GM23248 (cell line): ENCODE results near the gene KIN. TPM values are rescaled to one million over a fixed set of nuclear protein-coding genes. Genes with fewer than 3 reads are reported as not detected.

Experiments used
- DNase-seq: peaks from one replicate; pipeline ENCODE4 v3.0.0-alpha.2; 2015
- H2AFZ ChIP-seq: fragments of 200-600 bp; sonication (generic); 2 replicates; pipeline ENCODE4 v1.6.1; 2016; ENCODE audit warnings: antibody characterized with exemption
- H3F3A ChIP-seq: fragments of 200-600 bp; sonication (generic); 2 replicates; pipeline ENCODE4 v1.6.1; 2016; ENCODE audit warnings: mild to moderate bottlenecking, antibody characterized with exemption, mixed run types; ENCODE audit not compliant: insufficient read depth
- H3K27ac ChIP-seq: fragments of 200-600 bp; sonication (generic); 2 replicates; pipeline ENCODE4 v1.5.1; 2016; ENCODE audit warnings: mild to moderate bottlenecking
- H3K27me3 ChIP-seq: fragments of 200-600 bp; sonication (generic); replicated peaks from 2 replicates; pipeline ENCODE4 v1.6.1; 2016; ENCODE audit warnings: mild to moderate bottlenecking; ENCODE audit not compliant: insufficient read depth
- H3K36me3 ChIP-seq: fragments of 200-600 bp; sonication (generic); 2 replicates; pipeline ENCODE4 v1.6.1; 2016; ENCODE audit warnings: low read depth, mild to moderate bottlenecking
- H3K4me1 ChIP-seq: fragments of 200-600 bp; sonication (generic); 2 replicates; pipeline ENCODE4 v1.6.1; 2016; ENCODE audit warnings: mild to moderate bottlenecking; ENCODE audit not compliant: insufficient read depth
- H3K4me2 ChIP-seq: fragments of 200-600 bp; sonication (generic); one replicate; pipeline ENCODE4 v1.6.1; 2016; ENCODE audit warnings: mild to moderate bottlenecking; ENCODE audit not compliant: unreplicated experiment
- H3K4me3 ChIP-seq: fragments of 200-600 bp; sonication (generic); 2 replicates; pipeline ENCODE4 v1.5.1; 2016; ENCODE audit warnings: mild to moderate bottlenecking
- H3K79me2 ChIP-seq: fragments of 200-600 bp; sonication (generic); 2 replicates; pipeline ENCODE4 v1.6.1; 2016; ENCODE audit warnings: mild to moderate bottlenecking; ENCODE audit not compliant: insufficient read depth
- H3K9ac ChIP-seq: fragments of 200-600 bp; sonication (generic); 2 replicates; pipeline ENCODE4 v1.6.1; 2016; ENCODE audit warnings: mild to moderate bottlenecking
- H3K9me2 ChIP-seq: fragments of 200-600 bp; sonication (generic); 2 replicates; pipeline ENCODE4 v1.6.1; 2016; ENCODE audit warnings: mixed run types, mild to moderate bottlenecking, moderate library complexity; ENCODE audit not compliant: insufficient read depth
- H3K9me3 ChIP-seq: fragments of 200-600 bp; sonication (generic); one replicate; pipeline ENCODE4 v1.6.1; 2017; ENCODE audit warnings: low read depth
- H4K20me1 ChIP-seq: fragments of 200-600 bp; sonication (generic); 2 replicates; pipeline ENCODE4 v1.6.0; 2016; ENCODE audit not compliant: insufficient read depth
- EZH2 ChIP-seq: fragments of 200-600 bp; sonication (generic); IDR thresholded peaks from 2 replicates; pipeline ENCODE4 v1.6.1; 2018; ENCODE audit warnings: antibody characterized with exemption, mild to moderate bottlenecking; ENCODE audit not compliant: insufficient read depth, poor library complexity, severe bottlenecking
- EZH2phosphoT487 ChIP-seq: fragments of 200-600 bp; sonication (generic); IDR thresholded peaks from 2 replicates; pipeline ENCODE4 v1.6.1; 2018; ENCODE audit warnings: antibody characterized with exemption, moderate library complexity, mild to moderate bottlenecking, low read depth; ENCODE audit not compliant: insufficient read depth
- WGBS, 2 experiments: methylation state at CpG; one replicate each; pipeline ENCODE4 v1.1.6; 2015 to 2017; ENCODE audit warnings: low lambda C conversion rate in 2 of 2, low coverage in 1 of 2; ENCODE audit errors: missing lambda C conversion rate in 2 of 2; 5-methylcytosine and 5-hydroxymethylcytosine counted together
- in situ Hi-C: fragments of 300-500 bp; cut with MboI; formaldehyde crosslinking; loops from 2 replicates; pipeline ENCODE4 v1.15.0; 2020
- polyA plus RNA-seq: library from polyadenylated mRNA; unstranded; fragments of >200 nt; fragmentation: Nextera tagmentation; extraction: Ambion mirVana; gene quantifications from 2 replicates; pipeline ENCODE4 v1.2.1, GENCODE V29; 2016
- total RNA-seq: library from RNA; depleted of rRNA; stranded (reverse); fragments of >200 nt; shearing (Covaris generic); gene quantifications from 2 replicates; pipeline ENCODE4 v1.2.3, GENCODE V29; 2014

The KIN gene
- total and polyA plus RNA-seq, 2 experiments from 2014 or later: 3.8 to 10.6 TPM

GRCh38 chr10:7804741-7805140, 16.9 kb upstream of the KIN start:
- TF ChIP-seq EZH2phosphoT487 (no peak), EZH2 (no peak)
- WGBS, 2 experiments: 97 to 98% methylated on average over 2 of the region's 2 CpGs
- in situ Hi-C loops: no loop called here
- Histone ChIP-seq H3K4me2 (no peak overlapping the region), H3K27me3 (no peaks in the 10 kb centered on the region), H3K27ac (no peak overlapping the region), H3K9me2 (no peaks in the 10 kb centered on the region), H3K9me3 (no peaks in the 10 kb centered on the region), H3K79me2 (peaks cover 48% of the 10 kb centered on the region), H2AFZ (no peak overlapping the region), H3K4me1 (no peaks in the 10 kb centered on the region), H3F3A (peaks cover 23% of the 10 kb centered on the region), H3K9ac (no peak overlapping the region), H4K20me1 (no peaks in the 10 kb centered on the region), H3K36me3 (peaks cover 71% of the 10 kb centered on the region), H3K4me3 (no peak overlapping the region)
- no peak for DNase-seq

- Histone ChIP-seq H3F3A (peaks cover 23% of the 10 kb centered on the region), H3K4me3 (no peak overlapping the region), H3K9ac (no peak overlapping the region), H3K4me1 (no peaks in the 10 kb centered on the region), H2AFZ (no peak overlapping the region), H4K20me1 (no peaks in the 10 kb centered on the region), H3K9me3 (no peaks in the 10 kb centered on the region), H3K4me2 (no peak overlapping the region), H3K9me2 (no peaks in the 10 kb centered on the region), H3K27me3 (no peaks in the 10 kb centered on the region), H3K27ac (no peak overlapping the region), H3K79me2 (peaks cover 53% of the 10 kb centered on the region), H3K36me3 (peaks cover 76% of the 10 kb centered on the region)
- TF ChIP-seq EZH2 (no peak), EZH2phosphoT487 (no peak)
- in situ Hi-C loops: no loop called here
- 91 to 96% methylated on average over 6 of the region's 6 CpGs for WGBS, 2 experiments
- DNase-seq: no peak
Measured at GRCh38 chr10:7804216-7804615, 16.4 kb upstream of the KIN start.

- no peaks in the 10 kb centered on the region for H3K9me3 ChIP-seq
- peaks cover 31% of the 10 kb centered on the region for H3F3A ChIP-seq
- H3K27me3 ChIP-seq: no peaks in the 10 kb centered on the region
- no peak overlapping the region for H3K4me2 ChIP-seq
- no peak for DNase-seq
- in situ Hi-C loops: no loop called here
- H3K27ac ChIP-seq: no peak overlapping the region
- H3K9ac ChIP-seq: no peak overlapping the region
- peaks cover 8% of the 10 kb centered on the region for H3K4me1 ChIP-seq
- no peak overlapping the region for H3K4me3 ChIP-seq
- H2AFZ ChIP-seq: no peak overlapping the region
- H3K79me2 ChIP-seq: peaks cover 61% of the 10 kb centered on the region
- no peaks in the 10 kb centered on the region for H4K20me1 ChIP-seq
- no peak for TF ChIP-seq EZH2
- TF ChIP-seq EZH2phosphoT487: no peak
- peaks cover 76% of the 10 kb centered on the region for H3K36me3 ChIP-seq
- no peaks in the 10 kb centered on the region for H3K9me2 ChIP-seq
- WGBS, 2 experiments: 96 to 98% methylated on average over 4 of the region's 4 CpGs
Measured at GRCh38 chr10:7802606-7803005, 14.8 kb upstream of the KIN start.

- no peaks in the 10 kb centered on the region; the same call in 1 of the 2 replicates for H4K20me1 ChIP-seq
- peaks cover 38% of the 10 kb centered on the region for H3K36me3 ChIP-seq
- peak overlapping the region; percentile 73 for H3K27ac ChIP-seq
- H3K4me1 ChIP-seq: peaks cover 45% of the 10 kb centered on the region
- 10 to 16% methylated on average over 6 of the region's 6 CpGs for WGBS, 2 experiments
- TF ChIP-seq EZH2phosphoT487 (no peak), EZH2 (no peak)
- peak overlapping the region; percentile 77 for H3K4me2 ChIP-seq
- H3K9ac ChIP-seq: peak overlapping the region; percentile 36
- in situ Hi-C loops: no loop called here
- peaks cover 38% of the 10 kb centered on the region for H3F3A ChIP-seq
- H3K9me2 ChIP-seq: no peaks in the 10 kb centered on the region
- H3K4me3 ChIP-seq: peak overlapping the region; percentile 35; the same call in 1 of the 2 replicates
- H3K79me2 ChIP-seq: peaks cover 82% of the 10 kb centered on the region
- no peaks in the 10 kb centered on the region for H3K27me3 ChIP-seq
- no peaks in the 10 kb centered on the region for H3K9me3 ChIP-seq
- peak overlapping the region; percentile 27 for H2AFZ ChIP-seq
- DNase-seq: peak; percentile 93
Measured at GRCh38 chr10:7797582-7797981, 9.8 kb upstream of the KIN start.

GRCh38 chr10:7795605-7796004, 7.8 kb upstream of the KIN start:
- H3F3A ChIP-seq: peaks cover 47% of the 10 kb centered on the region
- no peak overlapping the region for H3K4me2 ChIP-seq
- no peaks in the 10 kb centered on the region for H3K9me3 ChIP-seq
- no peak overlapping the region for H3K27ac ChIP-seq
- no peak for DNase-seq
- WGBS, 2 experiments: 88 to 91% methylated on average over 4 of the region's 4 CpGs
- H3K79me2 ChIP-seq: peaks cover 87% of the 10 kb centered on the region
- no peak overlapping the region for H2AFZ ChIP-seq
- in situ Hi-C loops: no loop called here
- no peaks in the 10 kb centered on the region for H3K27me3 ChIP-seq
- no peak overlapping the region for H3K9ac ChIP-seq
- H3K4me3 ChIP-seq: no peak overlapping the region
- peaks cover 7% of the 10 kb centered on the region for H4K20me1 ChIP-seq
- no peaks in the 10 kb centered on the region for H3K9me2 ChIP-seq
- H3K36me3 ChIP-seq: peaks cover 18% of the 10 kb centered on the region
- TF ChIP-seq EZH2phosphoT487 (no peak), EZH2 (no peak)
- peaks cover 55% of the 10 kb centered on the region for H3K4me1 ChIP-seq
